ENCODE results near the gene IPO9.

The IPO9 gene

DNA sequence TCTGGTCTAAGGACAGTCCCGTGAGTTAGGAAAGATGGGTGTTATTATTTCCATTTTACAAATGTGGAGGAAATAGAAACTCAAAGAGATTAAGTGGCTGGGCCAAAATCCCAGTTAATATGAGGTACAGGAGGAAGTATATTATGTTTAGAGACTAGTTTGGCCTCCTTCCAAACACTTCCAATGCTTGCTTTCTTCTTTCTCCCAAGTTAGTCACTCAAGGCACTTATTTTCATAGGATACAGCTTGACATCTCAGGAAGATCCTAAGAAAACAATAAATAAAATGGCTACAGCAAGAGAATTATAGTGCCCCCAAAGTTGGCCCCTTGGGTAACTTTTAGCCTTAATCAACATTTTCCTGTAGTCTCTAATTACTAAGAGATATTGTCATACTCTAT lies 47.5 kb upstream of the IPO9 start:
- Histone ChIP-seq H3K27ac (replicated peaks) (no peak overlapping the region), H3K27me3 (ENCODE audit: insufficient read depth, poor library complexity, severe bottlenecking) (peaks cover 3% of the 10 kb centered on the region), H3K4me3 (replicated peaks; ENCODE audit: insufficient read depth, low read length) (no peak overlapping the region)
- DNase-seq (ENCODE audit: low read depth in 1 of 2, low spot score in 1 of 2), result no peak
- TF ChIP-seq POLR2AphosphoS5 (IDR thresholded peaks at IDR 0.05; ENCODE audit: low read depth), result no peak
- TF ChIP-seq, protein P1, sequence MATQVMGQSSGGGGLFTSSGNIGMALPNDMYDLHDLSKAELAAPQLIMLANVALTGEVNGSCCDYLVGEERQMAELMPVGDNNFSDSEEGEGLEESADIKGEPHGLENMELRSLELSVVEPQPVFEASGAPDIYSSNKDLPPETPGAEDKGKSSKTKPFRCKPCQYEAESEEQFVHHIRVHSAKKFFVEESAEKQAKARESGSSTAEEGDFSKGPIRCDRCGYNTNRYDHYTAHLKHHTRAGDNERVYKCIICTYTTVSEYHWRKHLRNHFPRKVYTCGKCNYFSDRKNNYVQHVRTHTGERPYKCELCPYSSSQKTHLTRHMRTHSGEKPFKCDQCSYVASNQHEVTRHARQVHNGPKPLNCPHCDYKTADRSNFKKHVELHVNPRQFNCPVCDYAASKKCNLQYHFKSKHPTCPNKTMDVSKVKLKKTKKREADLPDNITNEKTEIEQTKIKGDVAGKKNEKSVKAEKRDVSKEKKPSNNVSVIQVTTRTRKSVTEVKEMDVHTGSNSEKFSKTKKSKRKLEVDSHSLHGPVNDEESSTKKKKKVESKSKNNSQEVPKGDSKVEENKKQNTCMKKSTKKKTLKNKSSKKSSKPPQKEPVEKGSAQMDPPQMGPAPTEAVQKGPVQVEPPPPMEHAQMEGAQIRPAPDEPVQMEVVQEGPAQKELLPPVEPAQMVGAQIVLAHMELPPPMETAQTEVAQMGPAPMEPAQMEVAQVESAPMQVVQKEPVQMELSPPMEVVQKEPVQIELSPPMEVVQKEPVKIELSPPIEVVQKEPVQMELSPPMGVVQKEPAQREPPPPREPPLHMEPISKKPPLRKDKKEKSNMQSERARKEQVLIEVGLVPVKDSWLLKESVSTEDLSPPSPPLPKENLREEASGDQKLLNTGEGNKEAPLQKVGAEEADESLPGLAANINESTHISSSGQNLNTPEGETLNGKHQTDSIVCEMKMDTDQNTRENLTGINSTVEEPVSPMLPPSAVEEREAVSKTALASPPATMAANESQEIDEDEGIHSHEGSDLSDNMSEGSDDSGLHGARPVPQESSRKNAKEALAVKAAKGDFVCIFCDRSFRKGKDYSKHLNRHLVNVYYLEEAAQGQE (IDR thresholded peaks at IDR 0.05; ENCODE audit: insufficient replicate concordance, low read depth), result no peak

DNA sequence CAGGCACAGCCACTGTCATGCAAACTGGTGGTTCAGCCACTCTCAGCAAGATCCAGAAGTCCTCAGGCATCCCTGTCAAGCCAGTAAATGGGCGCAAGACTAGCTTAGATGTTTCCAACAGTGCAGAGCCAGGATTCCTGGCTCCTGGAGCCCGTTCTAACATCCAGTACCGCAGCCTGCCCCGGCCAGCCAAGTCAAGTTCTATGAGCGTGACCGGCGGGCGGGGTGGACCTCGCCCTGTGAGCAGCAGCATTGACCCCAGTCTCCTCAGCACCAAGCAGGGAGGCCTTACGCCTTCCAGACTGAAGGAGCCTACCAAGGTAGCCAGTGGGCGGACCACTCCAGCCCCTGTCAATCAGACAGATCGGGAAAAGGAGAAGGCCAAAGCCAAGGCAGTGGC lies 46.6 kb upstream of the IPO9 start:
- Histone ChIP-seq H3K4me3 (replicated peaks; ENCODE audit: insufficient read depth, low read length) (no peak overlapping the region), H3K27ac (replicated peaks) (no peak overlapping the region), H3K27me3 (ENCODE audit: insufficient read depth, poor library complexity, severe bottlenecking) (peaks cover 3% of the 10 kb centered on the region)
- DNase-seq (ENCODE audit: low read depth in 1 of 2, low spot score in 1 of 2), result no peak
- TF ChIP-seq POLR2AphosphoS5 (IDR thresholded peaks at IDR 0.05; ENCODE audit: low read depth) (no peak), GABPA (IDR thresholded peaks at IDR 0.05; ENCODE audit: low read depth) (no peak), SPI1 (IDR thresholded peaks at IDR 0.05; ENCODE audit: borderline replicate concordance, low read depth) (no peak), CTCF (IDR thresholded peaks at IDR 0.05; ENCODE audit: insufficient read depth, low read length) (no peak)
- TF ChIP-seq, protein P1 (IDR thresholded peaks at IDR 0.05; ENCODE audit: insufficient replicate concordance, low read depth), result no peak

GRCh38 chr1:201783058-201783457 lies 45.9 kb upstream of the IPO9 start:
- no peak overlapping the region for H3K27ac ChIP-seq (replicated peaks)
- H3K27me3 ChIP-seq (ENCODE audit: insufficient read depth, poor library complexity, severe bottlenecking), result no peaks in the 10 kb centered on the region
- TF ChIP-seq, protein P1 (IDR thresholded peaks at IDR 0.05; ENCODE audit: insufficient replicate concordance, low read depth), result no peak
- TF ChIP-seq GABPA (IDR thresholded peaks at IDR 0.05; ENCODE audit: low read depth) (no peak), SPI1 (IDR thresholded peaks at IDR 0.05; ENCODE audit: borderline replicate concordance, low read depth) (no peak), CTCF (IDR thresholded peaks at IDR 0.05; ENCODE audit: insufficient read depth, low read length) (no peak), POLR2AphosphoS5 (IDR thresholded peaks at IDR 0.05; ENCODE audit: low read depth) (no peak)
- no peak for DNase-seq (ENCODE audit: low read depth in 1 of 2, low spot score in 1 of 2)
- H3K4me3 ChIP-seq (replicated peaks; ENCODE audit: insufficient read depth, low read length), result no peak overlapping the region

- no peaks in the 10 kb centered on the region for H3K27me3 ChIP-seq (ENCODE audit: insufficient read depth, poor library complexity, severe bottlenecking)
- no peak for DNase-seq (ENCODE audit: low read depth in 1 of 2, low spot score in 1 of 2)
- no peak overlapping the region for H3K4me3 ChIP-seq (replicated peaks; ENCODE audit: insufficient read depth, low read length)
- no peak for TF ChIP-seq GABPA (IDR thresholded peaks at IDR 0.05; ENCODE audit: low read depth)
- no peak for TF ChIP-seq POLR2AphosphoS5 (IDR thresholded peaks at IDR 0.05; ENCODE audit: low read depth)
- TF ChIP-seq SPI1 (IDR thresholded peaks at IDR 0.05; ENCODE audit: borderline replicate concordance, low read depth), result no peak
- TF ChIP-seq, protein P1 (IDR thresholded peaks at IDR 0.05; ENCODE audit: insufficient replicate concordance, low read depth), result no peak
- TF ChIP-seq CTCF (IDR thresholded peaks at IDR 0.05; ENCODE audit: insufficient read depth, low read length), result no peak
- H3K27ac ChIP-seq (replicated peaks), result no peak overlapping the region
These were observed 45.4 kb upstream of the IPO9 start for GRCh38 chr1:201783572-201783971.
